Small intestine (tissue), 7 donors: ENCODE measurements around the gene HNRNPAB. TPM values are rescaled to one million over a fixed set of nuclear protein-coding genes. Genes with fewer than 3 reads are reported as not detected.
"Not testable (repeated sequence)": the region's sequence is repeated elsewhere in the genome, so short reads cannot be mapped to it uniquely, and the experiment has no call there.

Source experiments
- DNase-seq, 2 donors: peaks; one replicate each; pipeline versions ENCODE4 v3.0.0 to v3.0.0-alpha.2; 2013
- FAIRE-seq: peaks from 2 replicates; lab custom pipeline; 2012; peaks lifted over from hg19 to GRCh38; lab: Jason Lieb, UNC
- H3K27ac ChIP-seq, 3 donors: one replicate each; pipeline ENCODE4 v1.5.1; 2013; ENCODE audit warnings: low read length in 2 of 3, mild to moderate bottlenecking in 2 of 3, control low read depth in 1 of 3, inconsistent platforms in 1 of 3, low read depth in 1 of 3, moderate library complexity in 1 of 3
- H3K27me3 ChIP-seq, 3 donors: one replicate each; pipeline ENCODE4 v1.6.1; 2013; ENCODE audit warnings: low read length in 3 of 3, inconsistent platforms in 1 of 3; ENCODE audit not compliant: control insufficient read depth in 3 of 3, insufficient read depth in 3 of 3
- H3K36me3 ChIP-seq, 3 donors: one replicate each; pipeline ENCODE4 v1.6.1; 2013; ENCODE audit warnings: low read length in 3 of 3, inconsistent platforms in 1 of 3, low read depth in 1 of 3, mild to moderate bottlenecking in 1 of 3, moderate library complexity in 1 of 3; ENCODE audit not compliant: control insufficient read depth in 3 of 3, insufficient read depth in 2 of 3
- H3K4me1 ChIP-seq, 3 donors: one replicate each; pipeline ENCODE4 v1.6.1; 2013; ENCODE audit warnings: low read length in 2 of 3, inconsistent platforms in 1 of 3, low read depth in 1 of 3, mild to moderate bottlenecking in 1 of 3, moderate library complexity in 1 of 3; ENCODE audit not compliant: control insufficient read depth in 3 of 3, insufficient read depth in 2 of 3
- H3K4me3 ChIP-seq, 3 donors: one replicate each; pipeline ENCODE4 v1.5.1; 2013; ENCODE audit warnings: low read length in 3 of 3, control low read depth in 1 of 3, inconsistent platforms in 1 of 3, low read depth in 1 of 3, mild to moderate bottlenecking in 1 of 3, moderate library complexity in 1 of 3
- H3K9me3 ChIP-seq, 2 donors: one replicate each; pipeline ENCODE4 v1.6.1; 2013; ENCODE audit warnings: low read depth in 1 of 2, low read length in 1 of 2; ENCODE audit not compliant: control insufficient read depth in 2 of 2, insufficient read depth in 1 of 2
- WGBS, 3 donors: extraction: QIAGEN DNeasy Blood & Tissue Kit; methylation state at CpG; one replicate each; pipeline ENCODE4 v1.1.7; 2013; 5-methylcytosine and 5-hydroxymethylcytosine counted together
- polyA plus RNA-seq, 4 donors: library from polyadenylated mRNA; stranded (reverse) in 3 of 4; unstranded in 1 of 4; fragments of 200-250 nt in 3 of 4; fragments of 120-200 nt in 1 of 4; gene quantifications; one replicate each; pipeline versions ENCODE4 v1.2.1 to v1.2.3, GENCODE V29; 2013
- donor health status: healthy with polysubstance abuse.
- donor health status: control.
- donor health status: control.
- donor health status: Bipolar disorder and iron deficiency.
- donor health status: healthy.

HNRNPAB gene
- polyA plus RNA-seq, 4 donors, result 110 to 176 (median 160) TPM

DNA sequence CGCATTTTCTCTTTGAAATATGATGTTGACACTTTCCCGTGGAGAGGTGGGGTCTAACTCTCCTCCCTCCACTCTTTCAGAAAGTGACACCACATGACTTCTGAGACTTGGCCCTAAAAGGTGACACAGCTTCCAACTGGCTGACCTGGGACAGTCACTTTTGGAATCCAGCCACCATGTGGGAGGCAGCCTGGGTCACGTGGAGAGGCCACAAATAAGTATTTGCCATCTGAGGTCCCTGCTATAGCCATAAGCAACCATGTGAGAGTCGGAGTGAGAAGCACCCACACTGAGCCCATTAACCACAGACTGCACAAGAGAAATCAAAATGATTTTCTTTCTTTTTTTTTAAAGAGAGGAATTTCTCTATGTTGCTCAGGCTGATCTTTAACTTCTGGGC lies 32.3 kb downstream of the HNRNPAB start:
- 48 to 66% (median 50%) methylated on average over 4 of the region's 4 CpGs for WGBS, 3 donors
- DNase-seq, result no peak
- no peaks in the 10 kb centered on the region for H3K9me3 ChIP-seq
- no peak overlapping the region for H3K4me3 ChIP-seq
- H3K36me3 ChIP-seq, result peaks cover 0 to under 1% (median 0%) of the 10 kb centered on the region in 3 donors
- peak overlapping the region in 1 of 3 donors; percentile 41 for H3K27ac ChIP-seq
- H3K4me1 ChIP-seq, result peaks cover 6 to 18% (median 8%) of the 10 kb centered on the region in 3 donors
- no peak for FAIRE-seq
- H3K27me3 ChIP-seq, result no peaks in the 10 kb centered on the region

DNA sequence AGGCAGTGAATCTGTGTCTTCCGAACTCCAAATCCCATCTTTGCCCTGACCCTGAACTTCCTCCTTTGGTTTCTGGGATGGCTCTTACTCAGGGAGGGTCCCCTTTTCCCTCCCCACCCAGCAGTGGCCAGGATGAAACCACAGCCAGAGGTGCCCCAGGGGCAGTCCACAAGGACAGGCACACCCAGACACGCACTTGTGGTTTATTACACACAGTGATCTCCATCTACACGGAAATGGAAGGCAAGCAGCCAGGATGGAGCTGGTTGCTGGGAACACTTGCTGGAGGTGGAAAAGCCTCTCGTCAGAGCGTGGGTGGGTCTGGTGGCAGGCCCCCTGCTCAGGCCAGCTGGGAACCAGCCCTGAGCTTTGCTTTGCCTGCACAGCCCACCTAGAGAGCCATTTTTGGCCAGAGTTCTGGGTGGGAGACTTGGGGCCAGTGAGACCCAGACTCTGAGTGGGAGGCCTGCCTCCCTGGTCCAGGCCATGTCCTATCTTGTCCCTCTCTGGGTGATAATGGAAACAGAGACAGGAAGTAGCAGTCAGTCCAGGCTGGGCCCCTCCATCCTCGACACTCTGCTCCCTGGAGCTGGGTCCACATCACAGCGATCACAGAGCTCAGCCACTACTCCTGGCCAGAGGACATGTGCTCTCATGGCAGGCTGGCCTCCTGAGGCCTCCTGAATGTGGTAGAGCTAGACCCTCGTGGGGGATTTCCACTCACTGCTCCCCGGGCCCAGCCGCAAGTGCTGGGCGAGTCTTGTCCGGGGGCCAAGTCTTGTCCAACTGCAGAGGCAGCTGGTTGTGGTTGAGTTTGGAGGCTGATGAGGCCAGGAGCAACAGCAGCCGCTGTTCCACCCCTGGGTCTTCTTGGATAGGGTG lies 33.3 kb downstream of the HNRNPAB start:
- Histone ChIP-seq H3K9me3 (no peaks in the 10 kb centered on the region), H3K27me3 (no peaks in the 10 kb centered on the region), H3K4me1 (peaks cover 6 to 18% (median 8%) of the 10 kb centered on the region in 3 donors), H3K36me3 (no peaks in the 10 kb centered on the region), H3K4me3 (no peak overlapping the region), H3K27ac (peak overlapping the region; percentile 15 to 83 (median 41))
- FAIRE-seq (no peak), DNase-seq (peak; percentile 74)
- 57 to 70% (median 57%) methylated on average over 13 of the region's 13 CpGs for WGBS, 3 donors

GRCh38 chr5:178238313-178238635 lies 33.9 kb downstream of the HNRNPAB start:
- Histone ChIP-seq H3K27ac (peak overlapping the region; percentile 15 to 83 (median 39)), H3K4me3 (no peak overlapping the region), H3K4me1 (peaks cover 6 to 14% (median 8%) of the 10 kb centered on the region in 3 donors), H3K27me3 (no peaks in the 10 kb centered on the region), H3K9me3 (no peaks in the 10 kb centered on the region), H3K36me3 (no peaks in the 10 kb centered on the region)
- DNase-seq (no peak), FAIRE-seq (no peak)
- WGBS, 3 donors, result 81 to 94% (median 94%) methylated on average over 5 to 6 of the region's 6 CpGs

GRCh38 chr5:178238711-178239592 lies 34.6 kb downstream of the HNRNPAB start:
- Histone ChIP-seq H3K36me3 (no peaks in the 10 kb centered on the region), H3K4me1 (peaks cover 6 to 14% (median 8%) of the 10 kb centered on the region in 3 donors), H3K4me3 (no peak overlapping the region), H3K27me3 (no peaks in the 10 kb centered on the region), H3K9me3 (no peaks in the 10 kb centered on the region), H3K27ac (peak overlapping the region in 2 of 3 donors; percentile 83 to 90)
- FAIRE-seq (no peak), DNase-seq (no peak)
- 59 to 75% (median 70%) methylated on average over 16 to 17 of the region's 17 CpGs for WGBS, 3 donors

DNA sequence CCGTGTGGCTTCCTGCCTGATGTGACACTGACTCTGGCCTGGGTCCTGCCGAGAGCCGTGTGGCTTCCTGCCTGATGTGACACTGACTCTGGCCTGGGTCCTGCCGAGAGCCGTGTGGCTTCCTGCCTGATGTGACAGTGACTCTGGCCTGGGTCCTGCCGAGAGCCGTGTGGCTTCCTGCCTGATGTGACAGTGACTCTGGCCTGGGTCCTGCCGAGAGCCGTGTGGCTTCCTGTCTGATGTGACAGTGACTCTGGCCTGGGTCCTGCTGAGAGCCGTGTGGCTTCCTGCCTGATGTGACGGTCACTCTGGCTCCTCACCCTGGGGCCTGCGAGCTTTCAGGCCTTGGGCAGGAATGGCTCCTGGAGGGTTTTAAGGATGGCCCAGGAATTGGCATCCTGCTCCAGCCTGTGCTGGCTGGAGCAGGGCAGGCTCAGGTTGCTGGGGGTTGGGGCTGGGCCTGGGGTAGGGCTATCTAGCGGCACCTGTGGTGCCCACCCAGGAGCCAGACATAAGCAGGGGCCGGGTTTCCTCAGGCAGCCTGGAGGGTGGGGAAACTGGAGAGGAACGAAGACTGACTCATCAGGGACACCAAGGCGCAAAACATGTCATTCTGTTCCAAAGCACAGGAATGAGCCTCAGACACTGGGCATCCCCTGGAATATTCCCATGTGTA lies 35.4 kb downstream of the HNRNPAB start:
- H3K9me3 ChIP-seq, H3K27me3 ChIP-seq, DNase-seq, FAIRE-seq, H3K36me3 ChIP-seq, H3K4me3 ChIP-seq: not testable (repeated sequence)
- WGBS, 3 donors, result 57 to 86% (median 64%) methylated on average over 7 to 16 of the region's 16 CpGs
- Histone ChIP-seq H3K27ac (peak overlapping the region in 2 of 3 donors; percentile 22 to 33), H3K4me1 (peaks cover 6 to 14% (median 8%) of the 10 kb centered on the region in 3 donors)

DNA sequence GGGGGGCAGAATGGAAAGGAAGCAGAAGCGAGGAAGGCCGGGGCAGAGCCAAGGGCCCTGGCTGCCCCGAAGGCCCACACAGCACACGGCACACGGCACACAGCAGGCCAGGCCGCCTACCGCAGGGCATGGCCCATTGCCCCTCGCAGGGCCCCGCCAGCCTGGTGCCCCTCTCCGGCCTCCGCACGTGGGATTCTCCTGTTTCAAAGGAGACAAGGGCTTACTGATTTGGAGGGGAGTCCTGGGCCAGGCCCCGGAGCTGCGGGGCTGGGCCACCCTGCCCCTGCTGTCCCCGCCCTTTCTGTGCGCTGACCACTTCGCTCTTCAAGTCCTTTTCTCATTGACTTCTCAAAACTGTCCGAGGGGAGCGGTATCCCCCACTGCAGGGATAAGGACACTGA lies 36.0 kb downstream of the HNRNPAB start:
- WGBS, 3 donors, result 86 to 87% (median 86%) methylated on average over 15 to 19 of the region's 19 CpGs
- FAIRE-seq, result no peak
- Histone ChIP-seq H3K36me3 (no peaks in the 10 kb centered on the region), H3K4me1 (peaks cover 6 to 10% (median 7%) of the 10 kb centered on the region in 3 donors), H3K27ac (peak overlapping the region in 2 of 3 donors; percentile 14 to 22), H3K9me3 (no peaks in the 10 kb centered on the region), H3K27me3 (no peaks in the 10 kb centered on the region), H3K4me3 (no peak overlapping the region)
- DNase-seq, result no peak

GRCh38 chr5:178240766-178241165 lies 36.4 kb downstream of the HNRNPAB start:
- no peak for FAIRE-seq
- H3K9me3 ChIP-seq, result no peaks in the 10 kb centered on the region
- H3K27me3 ChIP-seq, result no peaks in the 10 kb centered on the region
- 67 to 90% (median 74%) methylated on average over 9 of the region's 9 CpGs for WGBS, 3 donors
- H3K4me3 ChIP-seq, result no peak overlapping the region
- no peak for DNase-seq
- H3K27ac ChIP-seq, result peak overlapping the region in 1 of 3 donors; percentile 14
- H3K4me1 ChIP-seq, result peaks cover 6 to 10% (median 7%) of the 10 kb centered on the region in 3 donors
- H3K36me3 ChIP-seq, result no peaks in the 10 kb centered on the region

DNA sequence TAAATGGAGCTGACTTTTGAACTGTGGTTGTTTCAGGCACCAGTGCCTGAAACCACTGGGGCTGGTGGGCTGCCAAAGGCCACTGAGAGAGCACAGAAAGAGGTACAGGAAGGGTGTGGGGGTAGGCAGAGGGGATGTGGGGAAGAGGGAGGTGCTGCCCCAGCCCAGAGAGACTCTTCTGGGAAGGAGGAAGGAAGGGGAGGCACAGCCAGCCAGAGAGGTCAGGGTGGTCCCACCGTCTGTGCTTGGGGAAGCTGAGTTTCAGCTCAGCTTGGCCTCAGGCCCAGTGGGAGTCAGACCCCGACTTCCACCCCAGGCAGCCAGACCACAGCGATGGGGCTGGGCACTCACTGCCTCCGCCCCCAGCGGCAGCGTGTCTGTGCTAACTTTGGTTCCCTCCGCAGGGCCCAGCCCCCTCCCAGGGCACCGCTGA lies 36.9 kb downstream of the HNRNPAB start:
- no peaks in the 10 kb centered on the region for H3K36me3 ChIP-seq
- peaks cover 6 to 11% (median 7%) of the 10 kb centered on the region in 3 donors for H3K4me1 ChIP-seq
- 49 to 93% (median 57%) methylated on average over 6 to 8 of the region's 8 CpGs for WGBS, 3 donors
- DNase-seq (no peak), FAIRE-seq (no peak)
- H3K27me3 ChIP-seq, result no peaks in the 10 kb centered on the region
- H3K9me3 ChIP-seq, result no peaks in the 10 kb centered on the region
- H3K27ac ChIP-seq, result peak overlapping the region in 1 of 3 donors; percentile 5
- H3K4me3 ChIP-seq, result no peak overlapping the region
